Measurements from ENCODE around the gene CAST.

The CAST gene

DNA sequence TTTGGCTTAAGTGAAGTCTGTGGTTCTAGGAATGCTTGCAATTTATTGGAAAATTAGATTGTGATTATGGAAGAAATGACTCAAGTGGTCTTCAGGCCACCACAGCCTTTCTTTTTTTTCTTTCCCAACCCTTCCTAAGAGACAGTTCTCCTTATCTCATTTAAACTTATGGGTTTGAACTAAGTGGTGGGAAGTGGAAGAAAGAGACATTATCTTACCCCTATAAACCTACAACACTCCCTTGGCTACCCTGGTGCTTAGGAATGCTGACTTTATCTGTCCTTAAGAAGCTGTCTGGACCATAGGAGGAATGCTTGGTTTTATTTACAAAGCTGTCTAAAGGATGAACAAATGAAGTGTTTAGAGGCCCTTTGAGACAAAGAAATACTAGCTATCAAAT, 150.7 kb downstream of the CAST start:
- H3K4me3 Mint-ChIP-seq, result no peak overlapping the region
- no peaks in the 10 kb centered on the region for H3K27me3 Mint-ChIP-seq
- no peaks in the 10 kb centered on the region for H3K36me3 Mint-ChIP-seq
- H3K9me3 Mint-ChIP-seq, result no peaks in the 10 kb centered on the region
- peaks cover 87% of the 10 kb centered on the region for H3K4me1 Mint-ChIP-seq
- H3K27ac Mint-ChIP-seq, result no peak overlapping the region

DNA sequence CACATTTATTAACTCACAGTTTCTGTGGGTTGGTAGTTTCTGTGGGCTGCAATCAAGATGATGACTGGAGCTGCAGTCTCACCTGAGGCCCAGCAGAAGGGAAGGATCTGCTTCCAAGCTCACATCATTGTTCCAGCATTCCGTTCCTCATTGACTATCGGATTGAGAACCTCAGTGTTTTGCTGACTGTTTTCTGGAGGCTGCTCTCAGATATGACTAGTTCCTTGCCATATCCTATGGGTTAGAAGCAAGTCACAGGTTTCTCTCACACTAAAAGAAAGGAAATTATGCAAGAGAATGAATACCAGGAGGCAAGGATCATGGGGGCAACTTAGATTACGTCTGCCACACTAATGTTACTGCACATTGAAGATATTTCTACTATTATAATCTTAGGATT, 151.9 kb downstream of the CAST start:
- H3K27ac Mint-ChIP-seq, result peak overlapping the region; percentile 9
- H3K4me3 Mint-ChIP-seq, result no peak overlapping the region
- H3K36me3 Mint-ChIP-seq, result no peaks in the 10 kb centered on the region
- peaks cover 88% of the 10 kb centered on the region for H3K4me1 Mint-ChIP-seq
- no peaks in the 10 kb centered on the region for H3K27me3 Mint-ChIP-seq
- H3K9me3 Mint-ChIP-seq, result no peaks in the 10 kb centered on the region

DNA sequence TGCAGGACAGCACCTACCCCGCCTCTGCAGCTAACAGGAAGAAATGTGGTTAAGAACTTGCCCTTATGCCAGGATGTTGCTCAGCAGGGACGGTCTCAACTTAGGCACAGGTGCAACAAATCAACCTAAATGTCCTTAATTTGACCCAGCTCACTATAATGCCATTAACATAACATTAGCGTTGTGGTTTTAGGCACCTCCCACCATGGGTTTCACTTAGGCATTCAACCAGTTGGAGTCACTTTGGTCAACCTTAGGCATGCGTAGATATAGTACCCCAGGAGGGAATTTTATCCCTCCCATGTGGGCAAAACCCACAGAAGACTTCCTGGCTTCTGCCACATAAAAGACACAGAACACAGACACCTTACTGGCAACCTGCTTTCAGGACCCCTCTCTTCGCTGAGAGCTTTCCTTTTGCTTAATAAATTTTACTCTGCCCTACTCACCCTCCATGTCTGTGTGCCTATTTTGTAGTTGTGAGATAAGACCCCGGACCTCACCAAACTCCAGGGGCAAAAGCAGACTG, 154.3 kb downstream of the CAST start:
- Mint-ChIP-seq H3K36me3 (no peaks in the 10 kb centered on the region), H3K4me3 (peak overlapping the region; percentile 92), H3K27me3 (no peaks in the 10 kb centered on the region), H3K27ac (peak overlapping the region; percentile 94), H3K9me3 (no peaks in the 10 kb centered on the region), H3K4me1 (peaks cover 88% of the 10 kb centered on the region)

DNA sequence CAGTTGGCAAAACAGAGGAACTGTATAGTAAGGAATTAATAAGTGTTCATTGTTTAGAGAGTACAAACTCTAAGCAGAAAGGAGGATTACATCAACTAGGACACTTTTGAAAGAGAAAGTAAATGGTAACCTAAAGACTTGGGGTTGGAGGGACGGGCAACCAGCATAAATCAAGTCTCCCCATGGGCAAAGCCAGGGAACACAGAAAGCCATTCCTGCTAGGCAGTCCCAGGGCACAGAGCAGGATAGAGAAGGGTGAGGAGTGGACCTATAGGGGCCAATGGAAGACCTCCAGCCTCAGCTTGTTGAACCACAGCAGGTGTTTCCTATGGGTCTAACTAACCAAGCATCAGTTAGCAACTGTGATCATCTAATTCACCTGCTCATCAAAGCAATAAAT, 154.8 kb downstream of the CAST start:
- peaks cover 88% of the 10 kb centered on the region for H3K4me1 Mint-ChIP-seq
- H3K27me3 Mint-ChIP-seq, result no peaks in the 10 kb centered on the region
- no peaks in the 10 kb centered on the region for H3K9me3 Mint-ChIP-seq
- peak overlapping the region; percentile 94 for H3K27ac Mint-ChIP-seq
- no peaks in the 10 kb centered on the region for H3K36me3 Mint-ChIP-seq
- H3K4me3 Mint-ChIP-seq, result peak overlapping the region; percentile 92

DNA sequence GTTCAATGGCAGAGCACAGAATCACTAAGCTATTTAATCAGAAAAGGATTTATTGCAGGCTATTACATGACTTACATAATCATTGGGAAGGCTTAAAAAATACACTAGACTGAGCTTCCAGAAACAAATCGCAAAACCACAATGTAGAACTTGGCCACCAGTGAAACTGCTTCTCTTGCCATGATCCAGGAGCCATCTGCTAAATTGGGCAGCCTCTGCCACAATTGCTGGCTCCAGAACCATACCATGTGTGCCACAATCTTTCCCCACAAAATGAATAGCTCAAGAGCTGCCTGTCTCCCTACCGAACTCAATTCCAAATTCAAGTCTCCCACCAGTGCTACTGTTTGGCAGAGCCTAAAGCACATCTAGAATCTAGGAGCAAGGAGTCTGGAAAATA, 155.3 kb downstream of the CAST start:
- no peaks in the 10 kb centered on the region for H3K36me3 Mint-ChIP-seq
- peaks cover 88% of the 10 kb centered on the region for H3K4me1 Mint-ChIP-seq
- peak overlapping the region; percentile 94 for H3K27ac Mint-ChIP-seq
- H3K27me3 Mint-ChIP-seq, result no peaks in the 10 kb centered on the region
- no peaks in the 10 kb centered on the region for H3K9me3 Mint-ChIP-seq
- H3K4me3 Mint-ChIP-seq, result peak overlapping the region; percentile 92

DNA sequence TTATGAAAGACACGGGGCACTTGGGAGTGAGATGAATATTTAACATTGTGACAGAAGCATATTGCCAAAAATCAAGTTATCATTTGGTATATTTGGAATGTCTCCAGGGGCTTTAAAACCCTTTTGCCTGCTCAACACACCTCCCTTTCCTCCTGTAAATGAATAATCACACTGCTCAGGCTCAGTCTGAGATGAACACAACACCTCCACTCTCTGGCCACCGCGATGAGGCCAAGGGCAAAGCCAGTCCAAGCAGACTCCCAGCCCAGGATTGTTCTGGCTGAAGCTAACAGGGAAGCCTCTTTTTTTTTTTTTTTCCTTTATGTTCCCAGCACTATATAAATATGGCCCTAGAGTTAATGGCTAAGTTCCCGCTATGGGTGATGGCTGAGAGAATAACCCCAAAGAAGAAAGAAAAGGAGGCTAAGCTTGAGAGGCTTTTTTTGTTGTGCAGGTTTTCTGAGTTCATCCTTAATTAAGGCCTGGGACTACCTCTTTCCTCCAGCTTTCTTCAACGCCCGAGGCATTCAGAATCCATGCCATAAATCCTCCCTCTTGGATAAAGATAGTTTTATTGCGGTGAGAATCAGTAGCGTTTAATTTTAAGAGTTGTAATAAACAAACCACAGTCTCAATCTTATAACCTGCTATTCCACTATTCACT, 156.1 kb downstream of the CAST start:
- Mint-ChIP-seq H3K27me3 (no peaks in the 10 kb centered on the region), H3K9me3 (no peaks in the 10 kb centered on the region), H3K4me3 (no peak overlapping the region), H3K36me3 (no peaks in the 10 kb centered on the region), H3K4me1 (peaks cover 88% of the 10 kb centered on the region), H3K27ac (peak overlapping the region; percentile 94)

DNA sequence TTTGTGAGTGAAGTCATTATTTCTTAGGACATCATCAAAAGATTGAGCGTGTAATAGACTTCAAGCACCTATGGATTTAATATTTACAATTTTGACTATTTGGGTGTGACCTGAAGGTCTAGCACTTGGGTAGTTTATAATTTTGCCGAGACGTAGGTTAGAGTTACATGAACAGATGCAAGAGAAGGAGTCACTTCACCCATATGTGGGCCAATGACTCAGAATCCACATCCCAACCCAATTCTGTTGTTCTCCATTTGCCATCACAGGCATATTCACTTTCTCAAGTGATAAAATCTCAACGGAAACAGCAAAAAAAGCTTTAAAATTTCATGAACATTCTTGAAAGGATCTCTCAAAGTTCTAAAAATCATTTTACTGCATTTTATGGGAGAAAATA, 157.6 kb downstream of the CAST start:
- no peaks in the 10 kb centered on the region for H3K36me3 Mint-ChIP-seq
- peaks cover 86% of the 10 kb centered on the region for H3K4me1 Mint-ChIP-seq
- no peak overlapping the region for H3K4me3 Mint-ChIP-seq
- H3K9me3 Mint-ChIP-seq, result no peaks in the 10 kb centered on the region
- no peak overlapping the region for H3K27ac Mint-ChIP-seq
- H3K27me3 Mint-ChIP-seq, result no peaks in the 10 kb centered on the region

DNA sequence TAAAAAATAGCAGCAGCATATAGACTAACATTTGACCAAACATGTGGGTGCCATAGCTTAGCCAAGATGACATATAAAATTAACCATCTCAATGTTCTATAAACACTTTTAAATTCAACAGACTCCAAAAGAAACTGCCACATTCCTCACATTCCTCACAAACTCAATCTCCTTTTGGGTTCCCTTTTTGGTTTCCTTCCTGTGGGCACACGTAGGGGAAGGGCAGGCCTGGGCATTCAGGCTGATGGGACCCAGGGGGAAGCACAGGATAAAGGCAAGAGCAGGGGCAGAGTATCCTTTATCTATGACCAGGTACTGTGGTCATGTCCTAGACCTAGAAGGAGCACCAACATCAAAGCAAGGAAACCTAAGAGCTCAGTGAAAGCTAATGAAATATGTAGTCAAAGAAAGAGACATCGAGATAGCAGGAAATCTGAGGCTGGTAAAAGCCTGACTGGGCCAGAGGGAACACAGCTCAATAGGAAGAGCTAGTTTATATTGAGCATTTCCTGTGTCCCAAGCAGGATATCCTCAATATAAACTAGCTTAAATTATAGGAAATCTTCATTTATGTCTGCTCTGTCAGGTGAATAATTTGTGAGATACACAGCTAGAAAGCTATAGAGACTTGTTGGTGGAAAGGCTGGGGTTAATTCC, 159.2 kb downstream of the CAST start:
- H3K4me3 Mint-ChIP-seq, result no peak overlapping the region
- no peak overlapping the region for H3K27ac Mint-ChIP-seq

DNA sequence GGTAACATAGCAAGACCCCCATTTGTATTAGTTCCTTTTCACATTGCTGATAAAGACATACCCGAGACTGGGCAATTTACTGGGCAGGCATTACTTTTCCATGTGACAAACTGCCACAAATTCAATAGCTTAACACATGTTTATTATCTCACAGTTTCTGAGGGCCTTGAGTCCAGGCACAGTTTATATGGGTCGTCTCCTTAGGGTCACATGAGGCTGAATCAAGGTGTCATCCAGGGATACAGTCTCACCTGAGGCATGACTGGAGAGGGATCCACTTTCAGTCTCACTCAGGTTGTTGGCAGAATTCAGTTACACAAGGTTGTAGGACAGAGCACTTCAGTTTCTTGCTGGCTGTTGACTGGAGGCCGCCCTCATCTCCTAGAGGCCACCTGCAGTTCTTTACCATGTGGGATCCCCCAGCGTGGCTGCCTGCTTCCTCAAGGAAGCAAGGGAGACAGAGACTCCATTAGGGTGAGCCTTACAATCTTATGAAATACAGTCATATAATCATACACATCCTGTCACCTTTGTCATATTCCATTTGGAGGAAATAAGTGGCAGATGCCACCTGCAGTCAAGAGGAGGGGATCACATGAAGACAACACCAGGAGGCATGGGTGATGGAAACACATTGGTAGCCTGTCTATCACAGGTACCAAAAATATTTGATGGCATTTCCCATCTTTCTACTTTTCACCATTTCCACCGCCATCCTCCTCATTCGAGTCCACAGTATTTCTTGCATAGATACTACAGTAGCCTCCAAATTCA, 160.7 kb downstream of the CAST start:
- Mint-ChIP-seq H3K27ac (peak overlapping the region; percentile 20), H3K27me3 (no peaks in the 10 kb centered on the region), H3K4me3 (no peak overlapping the region), H3K36me3 (no peaks in the 10 kb centered on the region), H3K9me3 (no peaks in the 10 kb centered on the region), H3K4me1 (peaks cover 59% of the 10 kb centered on the region)

More for the DNA sequence above, 159.2 kb downstream of the CAST start:
- Mint-ChIP-seq H3K4me1 (peaks cover 74% of the 10 kb centered on the region), H3K36me3 (no peaks in the 10 kb centered on the region), H3K27me3 (no peaks in the 10 kb centered on the region), H3K9me3 (no peaks in the 10 kb centered on the region)

DNA sequence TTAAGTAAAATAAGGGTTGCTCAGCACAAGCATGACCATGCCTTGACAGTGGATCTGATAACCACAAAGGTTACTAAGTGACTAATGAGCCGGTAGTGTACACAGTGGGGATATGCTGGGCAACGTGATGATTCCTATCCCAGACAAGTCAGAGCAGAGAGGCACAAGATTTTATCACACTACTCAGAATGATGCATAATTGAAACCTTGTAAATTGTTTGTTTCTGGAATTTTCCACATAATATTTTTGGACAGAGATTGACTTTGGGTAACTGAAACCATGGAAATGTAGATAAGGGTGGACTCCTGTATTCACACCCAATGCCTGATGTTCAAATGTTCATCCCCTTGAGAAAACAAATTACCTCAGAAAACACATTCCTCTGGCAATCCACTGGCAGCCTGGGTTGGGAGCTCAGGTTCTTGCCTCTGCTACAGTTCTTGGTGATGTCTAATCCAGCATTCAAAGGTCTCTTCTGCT, 161.8 kb downstream of the CAST start:
- no peak overlapping the region for H3K27ac Mint-ChIP-seq
- H3K9me3 Mint-ChIP-seq, result no peaks in the 10 kb centered on the region
- no peaks in the 10 kb centered on the region for H3K36me3 Mint-ChIP-seq
- H3K27me3 Mint-ChIP-seq, result no peaks in the 10 kb centered on the region
- H3K4me1 Mint-ChIP-seq, result peaks cover 51% of the 10 kb centered on the region
- H3K4me3 Mint-ChIP-seq, result no peak overlapping the region
